Measurements from ENCODE around the gene LSAMP. TPM values are rescaled to one million over a fixed set of nuclear protein-coding genes. Genes with fewer than 3 reads are reported as not detected.
"Not testable (repeated sequence)": the region's sequence is repeated elsewhere in the genome, so short reads cannot be mapped to it uniquely, and the experiment has no call there.

The LSAMP gene
- total RNA-seq, 4 donors from 2014 or later = 1.1 to 3.5 (median 2.0) TPM

DNA sequence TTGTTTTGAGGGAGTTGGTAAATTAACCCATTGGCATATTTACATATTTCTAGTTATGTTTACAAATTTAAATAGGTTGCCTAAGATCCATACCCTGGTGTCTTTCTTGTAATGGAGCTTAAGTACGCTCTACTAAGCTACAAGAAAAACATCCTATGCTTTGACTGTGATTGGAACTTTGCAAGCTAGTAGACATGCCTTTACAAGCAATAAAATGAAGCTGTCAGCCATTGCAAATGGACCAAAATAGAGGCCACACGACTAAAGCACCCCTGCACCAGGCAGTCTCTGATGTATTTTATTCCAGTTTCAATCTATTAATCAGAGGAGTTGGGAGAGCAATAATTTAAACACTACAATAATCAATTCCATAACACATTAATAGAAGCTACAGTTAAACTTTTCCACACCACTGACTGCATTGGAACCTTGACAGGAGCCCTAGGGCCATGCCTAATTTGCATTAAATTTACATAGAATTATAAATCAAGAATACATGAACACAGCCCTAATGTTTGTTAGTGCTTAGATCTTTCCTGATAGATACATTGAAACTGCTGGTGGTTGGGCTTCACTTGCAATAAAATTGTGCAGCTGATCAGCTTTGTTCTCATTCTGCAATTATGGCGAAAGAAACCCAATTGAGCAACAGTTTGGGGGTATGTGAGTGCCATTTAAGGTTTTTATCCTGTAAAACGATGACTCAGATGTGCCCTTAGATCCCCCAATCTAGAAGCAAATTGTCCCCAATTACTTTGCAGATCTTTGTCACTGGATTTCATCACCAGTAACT, 360.1 kb downstream of the LSAMP start:
- no peak for DNase-seq (ENCODE audit: low spot score in 2 of 2)
- 38 to 54% methylated on average over 4 of the region's 4 CpGs for WGBS, 2 donors
- TF ChIP-seq, protein P1, sequence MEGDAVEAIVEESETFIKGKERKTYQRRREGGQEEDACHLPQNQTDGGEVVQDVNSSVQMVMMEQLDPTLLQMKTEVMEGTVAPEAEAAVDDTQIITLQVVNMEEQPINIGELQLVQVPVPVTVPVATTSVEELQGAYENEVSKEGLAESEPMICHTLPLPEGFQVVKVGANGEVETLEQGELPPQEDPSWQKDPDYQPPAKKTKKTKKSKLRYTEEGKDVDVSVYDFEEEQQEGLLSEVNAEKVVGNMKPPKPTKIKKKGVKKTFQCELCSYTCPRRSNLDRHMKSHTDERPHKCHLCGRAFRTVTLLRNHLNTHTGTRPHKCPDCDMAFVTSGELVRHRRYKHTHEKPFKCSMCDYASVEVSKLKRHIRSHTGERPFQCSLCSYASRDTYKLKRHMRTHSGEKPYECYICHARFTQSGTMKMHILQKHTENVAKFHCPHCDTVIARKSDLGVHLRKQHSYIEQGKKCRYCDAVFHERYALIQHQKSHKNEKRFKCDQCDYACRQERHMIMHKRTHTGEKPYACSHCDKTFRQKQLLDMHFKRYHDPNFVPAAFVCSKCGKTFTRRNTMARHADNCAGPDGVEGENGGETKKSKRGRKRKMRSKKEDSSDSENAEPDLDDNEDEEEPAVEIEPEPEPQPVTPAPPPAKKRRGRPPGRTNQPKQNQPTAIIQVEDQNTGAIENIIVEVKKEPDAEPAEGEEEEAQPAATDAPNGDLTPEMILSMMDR (IDR thresholded peaks at IDR 0.05) = no peak
- no peak for TF ChIP-seq POLR2A (IDR thresholded peaks at IDR 0.05)
- no peak overlapping the region for H3K4me3 ChIP-seq (ENCODE audit: low read depth, poor library complexity, severe bottlenecking)
- intact Hi-C loops (cut with DNase I; ENCODE audit: low total_unique reads) = no loop called here

DNA sequence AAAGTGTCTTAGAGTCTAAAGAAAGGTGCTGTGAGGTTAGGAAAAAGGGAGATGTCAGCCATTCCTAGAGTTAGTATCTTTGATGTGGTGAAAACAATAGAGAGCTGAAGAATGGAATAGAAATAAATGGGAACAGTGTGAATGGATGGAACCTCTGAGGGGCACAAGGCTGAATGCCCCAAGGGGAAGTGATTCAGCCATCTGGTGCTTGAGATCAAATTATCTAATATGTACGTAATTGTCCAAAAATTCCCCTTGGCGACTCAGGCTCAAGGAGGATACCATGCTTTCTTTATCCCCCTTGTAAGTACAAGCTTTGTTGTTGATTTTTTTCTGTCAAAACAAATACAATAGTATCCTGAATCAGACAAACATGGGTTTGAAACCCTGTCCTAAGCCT, 361.6 kb downstream of the LSAMP start:
- no peak overlapping the region for H3K4me3 ChIP-seq (ENCODE audit: low read depth, poor library complexity, severe bottlenecking)
- WGBS, 2 donors = 67 to 78% methylated on average over 2 of the region's 2 CpGs
- intact Hi-C loops (cut with DNase I; ENCODE audit: low total_unique reads) = no loop called here
- no peak for TF ChIP-seq POLR2A (IDR thresholded peaks at IDR 0.05)
- TF ChIP-seq, protein P1 (IDR thresholded peaks at IDR 0.05) = no peak
- DNase-seq (ENCODE audit: low spot score in 2 of 2) = no peak

DNA sequence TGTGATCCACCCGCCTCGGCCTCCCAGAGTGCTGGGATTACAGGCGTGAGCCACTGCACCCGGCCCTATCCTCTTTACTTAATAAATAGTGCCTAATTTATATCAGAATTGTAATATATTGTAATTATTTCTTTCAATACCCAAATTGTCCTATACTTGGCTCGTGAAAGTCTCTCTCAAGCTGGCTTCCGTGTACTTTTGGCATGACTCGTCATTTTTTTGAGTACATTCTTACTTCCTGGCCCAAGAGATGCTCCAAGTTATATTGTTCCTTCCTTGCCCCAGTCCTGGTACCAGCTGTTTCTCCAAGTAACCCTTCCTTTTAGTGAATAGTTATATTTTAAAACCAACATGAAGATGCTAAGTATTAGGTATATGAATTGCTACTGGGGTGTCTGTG, 366.7 kb downstream of the LSAMP start:
- TF ChIP-seq, protein P1 (IDR thresholded peaks at IDR 0.05) = no peak
- no peak for TF ChIP-seq POLR2A (IDR thresholded peaks at IDR 0.05)
- DNase-seq (ENCODE audit: low spot score in 2 of 2) = no peak
- 91 to 93% methylated on average over 7 of the region's 7 CpGs for WGBS, 2 donors
- intact Hi-C loops (cut with DNase I; ENCODE audit: low total_unique reads) = no loop called here
- H3K4me3 ChIP-seq (ENCODE audit: low read depth, poor library complexity, severe bottlenecking) = no peak overlapping the region

DNA sequence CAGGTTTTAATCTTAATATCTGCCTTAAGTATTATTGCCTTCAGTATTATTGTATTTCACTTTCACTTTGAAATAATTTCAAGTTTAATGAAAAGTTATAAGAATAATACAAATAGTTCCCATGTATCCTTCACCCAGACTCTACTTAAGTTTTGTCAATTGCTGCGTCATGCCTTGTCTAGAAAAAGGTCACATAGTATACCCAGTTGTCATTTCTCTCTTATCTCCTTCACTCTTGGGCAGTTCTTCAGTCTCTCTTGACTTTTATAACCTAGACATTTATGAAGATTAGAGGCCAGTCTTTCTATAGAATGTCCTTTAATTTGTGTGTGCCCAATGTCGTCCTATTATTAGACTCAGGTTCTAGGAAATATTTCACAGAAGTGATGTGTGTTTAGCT, 367.7 kb downstream of the LSAMP start:
- 94 to 97% methylated on average over 2 of the region's 2 CpGs for WGBS, 2 donors
- TF ChIP-seq POLR2A (IDR thresholded peaks at IDR 0.05) = no peak
- TF ChIP-seq, protein P1 (IDR thresholded peaks at IDR 0.05) = no peak
- intact Hi-C loops (cut with DNase I; ENCODE audit: low total_unique reads) = no loop called here
- no peak for DNase-seq (ENCODE audit: low spot score in 2 of 2)
- H3K4me3 ChIP-seq (ENCODE audit: low read depth, poor library complexity, severe bottlenecking) = no peak overlapping the region

DNA sequence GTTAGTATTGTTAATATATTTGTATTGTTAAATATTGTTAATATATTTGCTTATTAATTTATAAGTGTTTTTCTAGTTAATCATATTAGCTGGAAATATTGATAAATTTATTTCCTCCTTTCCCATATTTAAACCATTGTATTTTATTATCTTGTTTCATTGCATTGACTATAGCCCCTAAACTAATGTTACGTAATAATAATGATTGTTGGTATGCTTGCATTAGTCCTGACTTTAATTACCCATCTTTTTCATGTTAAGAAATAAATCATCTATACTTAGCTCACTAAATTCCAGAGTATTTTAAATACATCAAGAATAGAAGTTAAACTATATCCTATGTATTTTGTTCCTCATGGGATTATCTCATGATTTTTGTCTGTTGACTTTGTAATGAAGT, 368.2 kb downstream of the LSAMP start:
- no peak for TF ChIP-seq POLR2A (IDR thresholded peaks at IDR 0.05)
- TF ChIP-seq, protein P1 (IDR thresholded peaks at IDR 0.05) = no peak
- WGBS, 2 donors = 92 to 93% methylated on average over 1 of the region's 1 CpG
- intact Hi-C loops (cut with DNase I; ENCODE audit: low total_unique reads) = no loop called here
- DNase-seq (ENCODE audit: low spot score in 2 of 2) = no peak
- no peak overlapping the region for H3K4me3 ChIP-seq (ENCODE audit: low read depth, poor library complexity, severe bottlenecking)

DNA sequence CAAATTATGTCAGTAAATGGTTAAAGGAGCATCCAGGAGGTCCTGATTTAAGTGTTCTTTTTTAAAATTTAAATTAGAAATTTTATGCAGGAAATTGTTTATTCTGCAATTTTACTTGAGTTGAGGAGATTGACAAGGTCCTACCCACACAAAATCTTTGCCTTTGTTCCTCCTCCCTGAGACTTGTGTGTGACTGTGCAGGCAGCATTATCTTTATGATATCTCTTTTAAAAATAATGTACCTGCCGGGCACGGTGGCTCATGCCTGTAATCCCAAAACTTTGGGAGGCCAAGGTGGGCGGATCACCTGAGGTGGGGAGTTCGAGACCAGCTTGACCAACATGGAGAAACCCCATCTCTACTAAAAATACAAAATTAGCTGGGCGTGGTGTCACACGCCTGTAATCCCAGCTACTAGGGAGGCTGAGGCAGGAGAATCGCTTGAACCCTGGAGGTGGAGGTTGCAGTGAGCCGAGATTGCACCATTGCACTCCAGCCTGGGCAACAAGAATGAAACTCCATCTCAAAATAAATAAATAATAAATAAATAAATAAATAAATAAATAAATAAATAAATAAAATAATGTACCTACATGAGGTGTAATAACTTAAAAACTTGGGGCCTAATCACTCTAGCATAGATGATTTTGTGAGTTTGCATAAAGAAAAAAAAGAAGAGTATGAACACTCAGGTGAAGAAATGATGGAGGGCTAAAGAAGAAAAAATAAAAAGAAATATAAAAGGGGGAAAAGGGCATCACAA, 374.6 kb downstream of the LSAMP start:
- H3K4me3 ChIP-seq (ENCODE audit: low read depth, poor library complexity, severe bottlenecking); intact Hi-C loops (cut with DNase I; ENCODE audit: low total_unique reads); DNase-seq (ENCODE audit: low spot score in 2 of 2): not testable (repeated sequence)
- 84 to 91% methylated on average over 8 of the region's 8 CpGs for WGBS, 2 donors

Data from lower leg skin (tissue), 4 donors.